ENCODE measurements around the gene TAPT1.

The TAPT1 gene

Small RNA genes lying within 50 kb of the gene (small RNA-seq; reads per million reads assigned to genes)
- gene RPS21P4, result 0 reads per million in 2 experiments
